KMS-11 (cell line): ENCODE measurements around the gene FAAP100.

ENCODE experiments used
- H2AFZ ChIP-seq: fragments of 200-600 bp; sonication (generic); 2 replicates; pipeline ENCODE4 v1.6.1; 2016; ENCODE audit warnings: antibody characterized with exemption, mixed run types, low read depth
- H3K27ac ChIP-seq: fragments of 200-600 bp; sonication (generic); 2 replicates; pipeline ENCODE4 v1.6.1; 2016; ENCODE audit warnings: mild to moderate bottlenecking, mixed run types
- H3K27me3 ChIP-seq: fragments of 200-600 bp; sonication (generic); 2 replicates; pipeline ENCODE4 v1.6.1; 2017; ENCODE audit warnings: mild to moderate bottlenecking, low read depth, mixed run types, moderate library complexity; ENCODE audit not compliant: insufficient read depth
- H3K36me3 ChIP-seq: fragments of 200-600 bp; sonication (generic); 2 replicates; pipeline ENCODE4 v1.6.1; 2017; ENCODE audit warnings: mild to moderate bottlenecking, mixed run types; ENCODE audit not compliant: insufficient read depth
- H3K4me1 ChIP-seq: fragments of 200-600 bp; sonication (generic); 2 replicates; pipeline ENCODE4 v1.6.1; 2016; ENCODE audit warnings: mild to moderate bottlenecking, low read depth, mixed run types; ENCODE audit not compliant: poor library complexity, severe bottlenecking
- H3K4me2 ChIP-seq: fragments of 200-600 bp; sonication (generic); 2 replicates; pipeline ENCODE4 v1.7.0; 2016; ENCODE audit warnings: mild to moderate bottlenecking, mixed run types
- H3K4me3 ChIP-seq: fragments of 200-600 bp; sonication (generic); IDR thresholded peaks from 2 replicates; pipeline ENCODE4 v1.6.1; 2017; ENCODE audit warnings: low read depth, low read length, mixed read lengths; ENCODE audit not compliant: insufficient read depth
- H3K79me2 ChIP-seq: fragments of 200-600 bp; sonication (generic); 2 replicates; pipeline ENCODE4 v1.6.1; 2016; ENCODE audit warnings: low read depth, mixed run types; ENCODE audit not compliant: insufficient read depth
- H3K9ac ChIP-seq: fragments of 200-600 bp; sonication (generic); 2 replicates; pipeline ENCODE4 v1.6.1; 2016; ENCODE audit warnings: mild to moderate bottlenecking, mixed run types
- H4K20me1 ChIP-seq: fragments of 200-600 bp; sonication (generic); 2 replicates; pipeline ENCODE4 v1.6.1; 2016; ENCODE audit warnings: mild to moderate bottlenecking, mixed run types; ENCODE audit not compliant: insufficient read depth
- TF ChIP-seq, protein P1 (sequence below): fragments of 200-600 bp; sonication (generic); conservative IDR thresholded peaks from 2 replicates; pipeline ENCODE4 v1.6.1; 2017; ENCODE audit warnings: low read depth, mild to moderate bottlenecking, antibody characterized with exemption, low read length, moderate library complexity, mixed read lengths

FAAP100 gene

DNA sequence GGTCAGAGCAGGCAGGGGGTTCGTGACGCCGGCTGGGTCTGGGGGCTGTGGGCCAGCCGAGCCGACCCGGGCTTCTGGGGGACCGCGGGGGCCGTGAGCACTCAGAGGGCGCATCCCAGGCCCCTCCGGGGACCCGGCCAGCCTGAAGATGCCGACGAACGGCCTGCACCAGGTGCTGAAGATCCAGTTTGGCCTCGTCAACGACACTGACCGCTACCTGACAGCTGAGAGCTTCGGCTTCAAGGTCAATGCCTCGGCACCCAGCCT lies 23.8 kb downstream of the FAAP100 start:
- Histone ChIP-seq H3K36me3 (no peaks in the 10 kb centered on the region), H2AFZ (no peak overlapping the region), H3K4me2 (no peak overlapping the region), H3K79me2 (no peaks in the 10 kb centered on the region), H4K20me1 (no peaks in the 10 kb centered on the region), H3K4me1 (no peaks in the 10 kb centered on the region), H3K9ac (no peak overlapping the region), H3K27me3 (peaks cover 59% of the 10 kb centered on the region), H3K4me3 (no peak overlapping the region), H3K27ac (no peak overlapping the region)
- TF ChIP-seq, protein P1, sequence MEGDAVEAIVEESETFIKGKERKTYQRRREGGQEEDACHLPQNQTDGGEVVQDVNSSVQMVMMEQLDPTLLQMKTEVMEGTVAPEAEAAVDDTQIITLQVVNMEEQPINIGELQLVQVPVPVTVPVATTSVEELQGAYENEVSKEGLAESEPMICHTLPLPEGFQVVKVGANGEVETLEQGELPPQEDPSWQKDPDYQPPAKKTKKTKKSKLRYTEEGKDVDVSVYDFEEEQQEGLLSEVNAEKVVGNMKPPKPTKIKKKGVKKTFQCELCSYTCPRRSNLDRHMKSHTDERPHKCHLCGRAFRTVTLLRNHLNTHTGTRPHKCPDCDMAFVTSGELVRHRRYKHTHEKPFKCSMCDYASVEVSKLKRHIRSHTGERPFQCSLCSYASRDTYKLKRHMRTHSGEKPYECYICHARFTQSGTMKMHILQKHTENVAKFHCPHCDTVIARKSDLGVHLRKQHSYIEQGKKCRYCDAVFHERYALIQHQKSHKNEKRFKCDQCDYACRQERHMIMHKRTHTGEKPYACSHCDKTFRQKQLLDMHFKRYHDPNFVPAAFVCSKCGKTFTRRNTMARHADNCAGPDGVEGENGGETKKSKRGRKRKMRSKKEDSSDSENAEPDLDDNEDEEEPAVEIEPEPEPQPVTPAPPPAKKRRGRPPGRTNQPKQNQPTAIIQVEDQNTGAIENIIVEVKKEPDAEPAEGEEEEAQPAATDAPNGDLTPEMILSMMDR: no peak

DNA sequence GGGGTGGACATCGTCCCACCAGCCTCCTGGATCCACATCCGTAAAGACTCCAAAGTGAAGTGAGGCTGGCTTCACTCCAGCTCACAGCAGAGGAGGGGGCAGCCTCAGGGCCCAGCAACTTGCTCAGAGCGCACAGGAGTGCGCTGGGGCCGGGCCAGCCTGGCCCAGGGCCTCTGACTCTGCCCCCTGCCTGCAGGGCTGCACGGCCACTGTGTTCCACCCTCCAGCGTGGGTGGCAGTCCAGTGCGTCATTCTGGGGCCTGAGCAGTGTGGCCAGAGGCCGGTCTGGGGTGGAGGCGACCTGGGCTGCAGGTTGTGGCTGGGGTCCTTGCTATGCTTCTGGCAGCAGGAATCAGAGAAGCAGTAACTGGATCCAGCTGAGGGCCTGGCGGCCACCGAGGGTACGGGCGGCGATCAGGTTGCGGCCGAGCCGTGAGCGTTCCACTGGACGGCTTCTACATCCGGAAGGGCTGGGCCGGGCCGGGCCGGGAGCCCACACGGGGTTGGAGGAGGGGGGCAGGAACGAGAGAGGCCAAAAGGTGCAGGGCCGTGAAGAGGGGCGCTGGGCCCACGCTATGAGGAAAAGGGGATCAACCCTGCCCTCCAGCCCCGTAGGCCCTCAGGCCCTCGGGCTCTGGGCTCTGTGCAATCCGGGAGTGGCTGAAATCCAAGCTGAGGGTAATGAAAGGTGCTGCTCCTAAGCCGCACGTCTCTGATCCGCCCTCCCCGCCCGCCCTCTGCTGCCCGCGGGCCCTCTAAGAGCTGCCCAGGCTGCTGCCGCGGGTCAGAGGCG lies 24.4 kb downstream of the FAAP100 start, which contains the start of gene FSCN2:
TSS of gene FSCN2 (plus strand) at position 787 of the 793 bp plus-strand sequence. CDS start 155 bp downstream, outside the sequence.
- Histone ChIP-seq H3K27ac (no peak within 1 kb of the TSS), H3K4me3 (no peak within 1 kb of the TSS), H3K4me2 (no peak within 1 kb of the TSS), H3K27me3 (peaks cover 61% of the 10 kb centered on the region), H3K4me1 (no peaks in the 10 kb centered on the region), H3K36me3 (no peaks in the 10 kb centered on the region), H3K9ac (no peak within 1 kb of the TSS), H3K79me2 (no peaks in the 10 kb centered on the region), H2AFZ (no peak within 1 kb of the TSS), H4K20me1 (no peaks in the 10 kb centered on the region)
- TF ChIP-seq, protein P1: no peak

DNA sequence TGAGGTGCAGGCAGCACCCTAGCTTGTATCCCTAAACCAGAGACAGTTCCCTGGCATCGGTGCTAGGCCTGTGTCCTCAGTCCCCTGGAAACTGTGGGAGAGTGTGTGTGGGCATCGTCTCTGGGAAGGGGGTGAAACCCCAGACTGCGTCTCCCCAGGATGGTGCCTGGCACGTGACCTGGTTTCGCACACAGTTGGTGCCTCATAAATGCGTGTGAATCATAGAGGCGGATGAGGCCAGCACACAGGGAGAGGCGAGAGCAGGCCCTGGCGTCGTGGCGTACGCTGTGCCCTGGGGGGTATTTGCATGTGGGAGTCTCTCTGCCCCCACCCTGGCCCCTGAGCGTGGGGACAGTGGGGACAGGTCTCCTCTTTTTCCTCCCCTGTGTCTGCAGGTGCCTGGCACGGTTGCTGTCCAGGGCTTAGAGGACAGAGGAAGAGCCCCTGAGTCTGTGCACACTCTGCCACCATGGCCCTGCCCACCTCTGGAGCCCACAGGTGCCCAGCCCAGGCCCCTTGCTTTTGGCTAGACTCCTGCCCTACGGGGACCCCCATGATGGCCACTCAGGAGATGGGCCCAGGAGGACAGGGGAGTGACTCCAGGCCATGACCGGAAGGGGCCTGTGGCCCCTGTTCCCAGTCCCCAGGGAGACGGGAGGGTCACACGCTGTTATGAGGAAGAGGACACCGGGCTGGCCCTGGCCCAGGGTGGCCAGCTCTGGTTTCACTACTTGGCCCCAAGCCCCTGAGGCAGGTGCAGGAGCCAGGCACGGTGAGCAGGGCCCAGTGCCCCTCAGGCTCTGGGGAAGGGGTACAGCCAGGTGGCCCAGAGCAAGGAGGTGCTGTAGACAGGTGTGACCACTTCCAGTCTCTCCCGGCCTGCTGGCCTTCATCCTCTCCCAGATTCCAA lies 25.2 kb downstream of the FAAP100 start:
- H3K4me1 ChIP-seq: no peaks in the 10 kb centered on the region
- no peak overlapping the region for H3K4me2 ChIP-seq
- H3K79me2 ChIP-seq: no peaks in the 10 kb centered on the region
- no peaks in the 10 kb centered on the region for H3K36me3 ChIP-seq
- H3K27me3 ChIP-seq: peaks cover 62% of the 10 kb centered on the region
- H3K4me3 ChIP-seq: no peak overlapping the region
- TF ChIP-seq, protein P1: no peak
- H3K27ac ChIP-seq: no peak overlapping the region
- no peak overlapping the region for H3K9ac ChIP-seq
- no peaks in the 10 kb centered on the region for H4K20me1 ChIP-seq
- no peak overlapping the region for H2AFZ ChIP-seq

DNA sequence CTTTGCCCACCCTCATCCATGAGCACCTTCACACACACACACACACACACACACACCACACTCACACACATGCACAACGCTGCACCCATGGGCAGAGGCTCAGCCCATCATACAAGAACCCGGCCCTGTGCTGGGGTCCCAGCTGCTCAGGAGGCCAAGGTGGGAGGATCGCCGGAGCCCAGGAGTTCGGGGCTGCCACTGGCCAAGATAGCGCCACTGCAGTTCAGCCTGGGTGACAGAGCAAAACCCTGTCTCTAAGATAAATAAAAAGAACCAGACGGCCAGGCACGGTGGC lies 27.3 kb downstream of the FAAP100 start:
- Histone ChIP-seq H3K4me2 (no peak overlapping the region), H3K27me3 (peaks cover 67% of the 10 kb centered on the region), H4K20me1 (no peaks in the 10 kb centered on the region), H3K79me2 (no peaks in the 10 kb centered on the region), H2AFZ (no peak overlapping the region), H3K27ac (no peak overlapping the region), H3K4me1 (no peaks in the 10 kb centered on the region), H3K4me3 (no peak overlapping the region), H3K36me3 (no peaks in the 10 kb centered on the region), H3K9ac (no peak overlapping the region)
- TF ChIP-seq, protein P1: no peak
